T-helper 22 cell (primary cell): ENCODE measurements around the gene FLT4.

Source experiments
- DNase-seq: peaks from one replicate; pipeline ENCODE4 v3.0.0-alpha.2; 2020; ENCODE audit warnings: low read depth

Gene FLT4

GRCh38 chr5:180625791-180626660, 23.4 kb downstream of the FLT4 start:
- DNase-seq = no peak

GRCh38 chr5:180625125-180625790, 24.1 kb downstream of the FLT4 start:
- DNase-seq = no peak

- no peak for DNase-seq
These were observed 24.8 kb downstream of the FLT4 start for GRCh38 chr5:180624587-180624986.

GRCh38 chr5:180623844-180624243, 25.6 kb downstream of the FLT4 start:
- DNase-seq = no peak

GRCh38 chr5:180623411-180623834, 26.0 kb downstream of the FLT4 start:
- DNase-seq = no peak

- DNase-seq = no peak
These were observed 26.5 kb downstream of the FLT4 start for GRCh38 chr5:180622910-180623309.

GRCh38 chr5:180621311-180621710, 28.1 kb downstream of the FLT4 start:
- no peak for DNase-seq

GRCh38 chr5:180620014-180620413, 29.4 kb downstream of the FLT4 start:
- DNase-seq = no peak

GRCh38 chr5:180619563-180619915, 29.9 kb downstream of the FLT4 start:
- DNase-seq = no peak

GRCh38 chr5:180618829-180619562, 30.4 kb downstream of the FLT4 start:
- no peak for DNase-seq

- DNase-seq = no peak
These were observed 30.9 kb downstream of the FLT4 start for GRCh38 chr5:180618487-180618828.

GRCh38 chr5:180613814-180614188, 35.6 kb downstream of the FLT4 start:
- DNase-seq = no peak

GRCh38 chr5:180613188-180613813, 36.1 kb downstream of the FLT4 start:
- no peak for DNase-seq

- DNase-seq = no peak
These were observed 36.7 kb downstream of the FLT4 start for GRCh38 chr5:180612683-180613082.

GRCh38 chr5:180611140-180611850, 38.1 kb downstream of the FLT4 start:
- no peak for DNase-seq

GRCh38 chr5:180609817-180610550, 39.4 kb downstream of the FLT4 start:
- DNase-seq = no peak

GRCh38 chr5:180609386-180609785, 40.0 kb downstream of the FLT4 start:
- DNase-seq = no peak

- DNase-seq = no peak
These were observed 40.7 kb downstream of the FLT4 start for GRCh38 chr5:180608572-180609310.

GRCh38 chr5:180607861-180608571, 41.4 kb downstream of the FLT4 start:
- no peak for DNase-seq
